RWPE1 (cell line): ENCODE data around the gene PGA4.
"Not testable (repeated sequence)": the region's sequence is repeated elsewhere in the genome, so short reads cannot be mapped to it uniquely, and the experiment has no call there.

Experiments used
- CTCF ChIA-PET: fragments of 350-600 bp; sonication (Branson Sonifier 250); formaldehyde crosslinking; extraction: SDS; loops from one replicate; lab custom pipeline; 2021; lab: Yijun Ruan, JAX
- POLR2A ChIA-PET: fragments of 400-600 bp; formaldehyde crosslinking; extraction: SDS; loops from one replicate; lab custom pipeline; 2020; ENCODE audit warnings: antibody characterized with exemption; ENCODE audit not compliant: low non-redundant PET; lab: Yijun Ruan, JAX
- DNase-seq: peaks from one replicate; pipeline ENCODE4 v3.0.0; 2012; ENCODE audit warnings: low spot score
- H3K27ac ChIP-seq: fragments of 450-650 bp; 2 replicates; pipeline ENCODE4 v1.5.1; 2017
- TF ChIP-seq, protein P1 (sequence below): fragments of 450-650 bp; conservative IDR thresholded peaks from 2 replicates; pipeline ENCODE4 v1.5.1; 2017; ENCODE audit warnings: low read depth, mild to moderate bottlenecking

Gene PGA4

DNA sequence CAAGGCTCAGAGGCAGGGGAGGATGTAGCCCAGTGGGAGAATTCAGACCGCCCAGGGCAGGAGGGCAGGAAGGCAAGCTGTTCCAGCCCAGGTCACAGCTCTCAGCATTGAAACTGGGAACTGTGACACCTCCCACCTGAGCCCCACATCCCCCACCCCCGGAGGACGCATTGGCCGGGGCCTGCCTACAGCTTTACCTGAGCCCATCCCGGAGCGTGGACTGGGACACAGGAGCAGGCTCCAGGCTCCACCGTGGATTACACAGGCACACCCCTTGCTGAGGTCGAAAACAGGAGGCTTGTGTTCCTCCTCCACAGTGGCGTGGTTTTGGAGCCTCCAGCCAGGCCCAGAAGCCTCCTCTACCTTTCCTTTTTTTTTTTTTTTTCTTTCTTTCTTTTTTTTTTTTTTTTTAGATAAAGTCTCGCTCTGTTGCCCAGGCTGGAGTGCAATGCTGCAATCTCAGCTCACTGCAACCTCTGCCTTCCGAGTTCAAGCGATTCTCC is 27.9 kb upstream of the PGA4 start:
- TF ChIP-seq, protein P1, sequence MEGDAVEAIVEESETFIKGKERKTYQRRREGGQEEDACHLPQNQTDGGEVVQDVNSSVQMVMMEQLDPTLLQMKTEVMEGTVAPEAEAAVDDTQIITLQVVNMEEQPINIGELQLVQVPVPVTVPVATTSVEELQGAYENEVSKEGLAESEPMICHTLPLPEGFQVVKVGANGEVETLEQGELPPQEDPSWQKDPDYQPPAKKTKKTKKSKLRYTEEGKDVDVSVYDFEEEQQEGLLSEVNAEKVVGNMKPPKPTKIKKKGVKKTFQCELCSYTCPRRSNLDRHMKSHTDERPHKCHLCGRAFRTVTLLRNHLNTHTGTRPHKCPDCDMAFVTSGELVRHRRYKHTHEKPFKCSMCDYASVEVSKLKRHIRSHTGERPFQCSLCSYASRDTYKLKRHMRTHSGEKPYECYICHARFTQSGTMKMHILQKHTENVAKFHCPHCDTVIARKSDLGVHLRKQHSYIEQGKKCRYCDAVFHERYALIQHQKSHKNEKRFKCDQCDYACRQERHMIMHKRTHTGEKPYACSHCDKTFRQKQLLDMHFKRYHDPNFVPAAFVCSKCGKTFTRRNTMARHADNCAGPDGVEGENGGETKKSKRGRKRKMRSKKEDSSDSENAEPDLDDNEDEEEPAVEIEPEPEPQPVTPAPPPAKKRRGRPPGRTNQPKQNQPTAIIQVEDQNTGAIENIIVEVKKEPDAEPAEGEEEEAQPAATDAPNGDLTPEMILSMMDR = no peak
- ChIA-PET CTCF (interaction anchor here (0.7 kb wide), 2 partner anchors 89 to 196 kb away, joined by 3 to 7 read pairs; no protein-coding TSS in a partner anchor), POLR2A (no interaction called here)
- DNase-seq = no peak
- H3K27ac ChIP-seq = no peak overlapping the region

DNA sequence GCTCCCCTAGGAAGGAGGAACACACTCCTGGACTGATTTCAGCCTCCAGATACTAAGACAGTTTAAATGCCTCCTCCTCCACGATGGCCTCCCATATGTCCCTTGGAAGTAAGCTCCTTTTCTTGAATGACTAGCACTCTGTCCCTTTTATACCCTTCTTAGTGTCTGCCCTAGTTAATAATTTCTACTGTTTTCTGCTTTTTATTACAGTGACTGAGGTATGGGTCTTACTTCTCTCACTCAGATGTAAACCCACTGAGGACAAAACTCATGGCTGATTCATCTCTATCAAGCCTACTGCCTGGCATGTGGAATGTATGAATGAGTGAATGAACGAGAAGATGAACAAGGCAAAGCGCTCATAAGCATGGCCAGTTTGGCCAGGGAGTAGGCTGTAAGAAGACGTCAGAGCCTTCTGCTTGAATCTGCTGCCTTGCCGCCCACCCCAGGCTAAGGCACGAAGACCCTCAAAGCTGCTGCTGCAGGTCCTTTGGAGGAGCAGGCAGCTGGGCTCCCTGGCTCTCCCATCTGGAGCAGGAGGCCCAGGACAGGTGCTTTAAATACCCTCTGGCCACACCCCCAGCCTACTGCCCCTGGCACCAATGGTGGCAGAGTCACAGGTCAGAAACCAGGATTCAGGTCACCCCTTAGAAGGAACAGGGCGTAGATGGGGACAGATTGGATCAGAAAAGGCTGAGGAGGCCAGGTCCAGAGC is 27.0 kb upstream of the PGA4 start:
- CTCF ChIA-PET = interaction anchor here (0.7 to 1.0 kb wide), 2 partner anchors 7 to 88 kb away, joined by 3 to 7 read pairs; no protein-coding TSS in a partner anchor
- POLR2A ChIA-PET = no interaction called here
- no peak overlapping the region for H3K27ac ChIP-seq
- TF ChIP-seq, protein P1 = no peak
- DNase-seq = no peak

DNA sequence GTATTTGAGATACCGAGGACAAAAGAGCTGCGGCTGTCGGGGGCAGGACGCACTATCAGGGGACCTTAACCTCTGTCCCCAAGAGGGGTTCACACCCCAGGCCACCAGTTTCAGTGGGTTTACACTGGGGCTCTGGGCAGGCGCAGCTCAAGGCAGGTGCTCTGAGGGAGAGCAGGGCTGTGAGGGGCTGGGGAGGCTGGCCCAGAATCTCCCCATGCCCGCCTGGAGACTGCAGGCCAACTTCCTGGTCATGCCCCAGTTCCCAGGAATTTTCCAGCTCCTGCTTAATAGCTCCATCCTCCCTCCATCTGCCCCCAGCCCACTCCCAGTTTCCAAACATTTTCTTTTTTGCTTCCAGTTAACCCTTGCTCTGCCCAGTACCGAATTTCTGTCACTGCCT is 26.4 kb upstream of the PGA4 start:
- ChIA-PET CTCF (interaction anchor here (1.0 kb wide), 1 partner anchor 8 kb away, joined by 3 read pairs; no protein-coding TSS in a partner anchor), POLR2A (no interaction called here)
- no peak overlapping the region for H3K27ac ChIP-seq
- DNase-seq = no peak
- TF ChIP-seq, protein P1 = no peak

DNA sequence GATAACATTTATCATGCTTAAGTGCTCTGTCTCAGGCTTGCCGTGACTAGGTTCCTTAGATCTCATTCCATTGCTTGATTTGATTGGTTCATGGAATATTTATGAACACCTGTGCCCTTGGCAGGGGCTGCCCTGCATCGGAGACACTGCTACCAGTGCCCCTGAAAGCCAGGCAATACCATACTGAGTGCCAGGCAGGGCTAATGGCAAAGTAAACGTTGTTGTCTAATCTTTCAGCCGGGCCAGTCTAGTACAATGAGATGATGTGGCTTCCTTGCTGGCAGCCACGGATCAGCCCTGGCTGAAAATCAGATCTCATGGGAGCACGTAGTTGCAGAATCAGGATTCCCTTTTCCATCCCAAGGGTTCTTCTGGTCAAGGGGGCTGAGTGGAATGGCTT is 23.8 kb upstream of the PGA4 start:
- ChIA-PET CTCF (no interaction called here), POLR2A (no interaction called here)
- no peak overlapping the region for H3K27ac ChIP-seq
- no peak for DNase-seq
- TF ChIP-seq, protein P1 = no peak

DNA sequence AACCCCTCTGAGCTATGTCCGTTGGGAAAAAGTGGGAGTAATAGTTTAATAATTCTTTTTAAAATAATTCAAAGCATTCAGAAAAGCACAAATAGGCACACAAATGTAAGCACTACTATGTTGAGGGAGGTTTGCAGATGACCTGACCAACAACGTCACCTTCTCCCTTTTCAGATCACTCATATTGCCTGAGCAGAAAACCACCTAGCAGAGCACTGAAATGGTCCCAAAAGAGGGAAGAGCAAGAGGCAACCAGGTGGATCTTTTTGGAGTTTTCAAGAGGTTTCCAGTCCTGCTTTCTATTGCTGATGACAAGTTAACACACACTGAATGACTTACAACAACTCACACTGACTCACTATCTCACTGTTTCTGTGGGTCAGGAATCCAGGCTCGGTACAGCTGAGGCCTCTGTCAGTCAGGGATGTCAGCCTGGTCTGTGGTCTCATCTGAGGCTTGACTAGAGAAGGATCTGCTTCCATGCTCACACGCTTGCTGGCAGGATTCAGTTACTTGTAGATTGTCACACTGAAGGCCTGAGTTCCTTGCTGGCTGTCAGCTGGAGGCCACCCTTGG is 23.1 kb upstream of the PGA4 start:
- ChIA-PET POLR2A (no interaction called here), CTCF (no interaction called here)
- DNase-seq = no peak
- H3K27ac ChIP-seq = no peak overlapping the region
- TF ChIP-seq, protein P1 = no peak

DNA sequence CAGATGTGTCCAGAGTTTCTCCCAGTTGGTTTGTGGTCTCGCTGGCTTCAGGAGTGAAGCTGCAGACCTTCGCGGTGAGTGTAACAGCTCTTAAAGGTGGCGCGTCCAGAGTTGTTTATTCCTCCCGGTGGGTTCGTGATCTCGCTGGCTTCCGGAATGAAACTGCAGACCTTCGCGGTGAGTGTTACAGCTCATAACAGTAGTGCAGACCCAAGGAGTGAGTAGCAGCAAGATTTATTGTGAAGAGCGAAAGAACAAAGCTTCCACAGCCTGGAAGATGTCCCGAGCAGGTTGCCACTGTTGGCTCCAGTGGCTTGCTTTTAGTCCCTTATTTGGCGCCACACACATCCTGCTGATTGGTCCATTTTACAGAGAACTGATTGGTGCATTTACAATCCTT is 20.7 kb upstream of the PGA4 start:
- POLR2A ChIA-PET = no interaction called here
- CTCF ChIA-PET = interaction anchor here (0.9 kb wide), 1 partner anchor 135 kb away, joined by 3 read pairs; no protein-coding TSS in a partner anchor
- no peak overlapping the region for H3K27ac ChIP-seq

DNA sequence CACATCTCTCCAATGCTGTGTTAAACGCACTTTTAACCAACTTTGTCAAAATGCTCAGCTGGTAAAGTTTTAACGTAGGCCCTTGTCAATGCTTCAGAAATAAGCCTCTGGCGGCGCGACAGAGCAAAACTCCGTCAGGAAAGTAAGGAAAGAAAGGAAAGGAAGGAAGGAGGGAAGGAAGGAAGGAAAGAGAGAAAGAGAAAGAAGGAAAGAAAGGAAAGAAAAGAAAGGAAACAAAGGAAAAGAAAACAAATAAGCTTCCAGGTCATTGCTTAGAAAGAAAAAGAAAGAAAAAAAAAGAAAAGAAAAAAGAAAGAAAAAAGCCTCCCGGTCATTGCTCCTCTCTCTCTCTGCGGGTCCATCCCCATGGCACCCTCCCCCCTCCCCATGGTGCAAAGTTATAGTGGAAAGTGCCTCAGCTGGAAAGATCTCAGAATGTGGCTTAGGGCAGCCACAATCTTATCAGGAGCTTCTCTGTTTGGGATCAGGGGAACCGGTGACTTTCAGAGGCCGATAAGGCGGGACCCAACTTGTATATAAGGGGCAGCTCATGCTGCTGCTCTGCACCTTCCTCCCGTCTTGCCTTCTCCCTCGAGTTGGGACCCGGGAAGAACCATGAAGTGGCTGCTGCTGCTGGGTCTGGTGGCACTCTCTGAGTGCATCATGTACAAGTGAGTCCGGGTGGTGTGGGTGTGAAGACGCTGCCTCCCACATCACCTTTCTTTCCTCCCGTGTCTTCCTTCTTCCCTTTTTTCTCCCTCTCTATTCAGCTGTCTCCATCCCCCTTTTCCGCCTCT is 19.0 kb upstream of the PGA4 start, which contains the start of gene PGA3:
Gene PGA3 (plus strand): TSS at position 566 of the 797 bp plus-strand sequence. CDS start 50 bp downstream, at position 616.
- CTCF ChIA-PET, H3K27ac ChIP-seq, DNase-seq, POLR2A ChIA-PET: not testable (repeated sequence)

More for the DNA sequence above, 20.7 kb upstream of the PGA4 start:
- TF ChIP-seq, protein P1 = no peak
- no peak for DNase-seq

DNA sequence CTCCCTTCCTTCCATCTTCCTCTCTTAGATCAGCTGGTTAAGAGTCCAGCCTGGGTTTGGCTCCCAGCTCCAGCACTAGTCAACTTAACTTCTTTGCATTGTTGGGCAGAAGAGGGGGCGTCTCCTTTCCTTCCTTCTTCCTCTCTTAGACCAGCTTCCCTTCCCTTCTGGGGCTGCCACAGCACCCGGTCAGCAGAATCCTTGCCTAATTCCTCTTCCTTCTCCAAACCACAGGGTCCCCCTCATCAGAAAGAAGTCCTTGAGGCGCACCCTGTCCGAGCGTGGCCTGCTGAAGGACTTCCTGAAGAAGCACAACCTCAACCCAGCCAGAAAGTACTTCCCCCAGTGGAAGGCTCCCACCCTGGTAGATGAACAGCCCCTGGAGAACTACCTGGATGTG is 18.3 kb upstream of the PGA4 start:
- H3K27ac ChIP-seq, CTCF ChIA-PET, DNase-seq, POLR2A ChIA-PET: not testable (repeated sequence)

DNA sequence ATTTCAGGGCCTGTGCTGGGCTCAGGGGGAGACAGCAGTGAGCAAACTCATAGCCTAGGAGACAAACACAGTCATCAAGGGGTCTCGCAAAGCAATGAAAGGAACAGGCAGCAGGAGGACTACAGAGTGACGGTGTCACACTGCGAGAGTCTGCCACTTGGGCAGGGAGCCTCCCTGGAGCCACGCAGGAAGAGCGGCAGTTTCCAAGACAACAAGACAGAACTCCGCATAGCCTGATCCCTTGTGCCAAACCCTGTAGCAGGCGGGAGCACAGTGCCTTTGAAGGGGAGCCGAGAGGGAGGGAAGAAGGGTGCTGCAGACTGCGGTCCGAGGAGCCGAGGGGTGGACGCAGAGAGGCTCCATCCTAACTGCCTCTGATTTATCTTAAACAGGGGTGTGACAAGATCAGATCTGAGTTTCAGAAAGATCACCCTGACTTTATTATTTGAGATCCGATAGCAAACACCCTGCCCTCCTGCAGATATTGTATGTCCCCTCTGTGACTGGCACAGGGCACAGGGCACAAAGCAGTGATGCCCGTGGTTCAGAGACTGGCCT is 17.6 kb upstream of the PGA4 start:
- CTCF ChIA-PET, POLR2A ChIA-PET, DNase-seq, H3K27ac ChIP-seq: not testable (repeated sequence)
